GM12878 (cell line): Measurements from ENCODE around the gene SAFB.

ENCODE experiments used
- BRCA1 ChIP-seq: IDR thresholded peaks from 2 replicates; pipeline ENCODE4 v1.6.1; 2011; ENCODE audit warnings: low read depth, low read length, improper control_type of control experiment
- EZH2 ChIP-seq: IDR thresholded peaks from 2 replicates; pipeline ENCODE4 v1.6.1; 2012; ENCODE audit warnings: low read depth, mild to moderate bottlenecking, control low read depth, inconsistent platforms, low read length, borderline replicate concordance; ENCODE audit not compliant: control insufficient read depth
- JUND ChIP-seq: IDR thresholded peaks from 2 replicates; pipeline ENCODE4 v1.6.1; 2012; ENCODE audit warnings: low read depth, mild to moderate bottlenecking, low read length, improper control_type of control experiment, moderate library complexity
- MEF2A ChIP-seq: IDR thresholded peaks from 2 replicates; pipeline ENCODE4 v1.6.1; 2011; ENCODE audit warnings: low read depth, mild to moderate bottlenecking, low read length, moderate library complexity; ENCODE audit not compliant: insufficient read depth
- MTA2 ChIP-seq: fragments of 450-650 bp; IDR thresholded peaks from 2 replicates; pipeline ENCODE4 v1.6.1; 2016; ENCODE audit warnings: low read depth, mild to moderate bottlenecking, moderate library complexity
- NR2C1 ChIP-seq: fragments of 450-650 bp; IDR thresholded peaks from 2 replicates; pipeline ENCODE4 v1.6.1; 2017; ENCODE audit warnings: antibody characterized with exemption, mild to moderate bottlenecking, moderate library complexity
- NR2C2 ChIP-seq: IDR thresholded peaks from 2 replicates; pipeline ENCODE4 v1.6.1; 2011; ENCODE audit warnings: borderline replicate concordance, low read depth; ENCODE audit not compliant: control insufficient read depth, insufficient read length
- POLR2AphosphoS5 ChIP-seq: IDR thresholded peaks from 2 replicates; pipeline ENCODE4 v1.6.1; 2011; ENCODE audit warnings: mild to moderate bottlenecking, low read length, inconsistent platforms
- SRF ChIP-seq, 2 experiments: IDR thresholded peaks; 2 replicates each; pipeline ENCODE4 v1.6.1; 2011; ENCODE audit warnings: low read depth in 2 of 2, low read length in 2 of 2, mild to moderate bottlenecking in 1 of 2, moderate library complexity in 1 of 2
- TF ChIP-seq, protein P1 (sequence below): fragments of 450-650 bp; IDR thresholded peaks from 2 replicates; pipeline ENCODE4 v1.6.1; 2016; ENCODE audit warnings: mild to moderate bottlenecking
- TF ChIP-seq, protein P2 (sequence below), 3 experiments: IDR thresholded peaks in 2 of 3; conservative IDR thresholded peaks in 1 of 3; 2 replicates each; pipeline ENCODE4 v1.5.1; 2011; ENCODE audit warnings: low read depth in 3 of 3, low read length in 3 of 3, mild to moderate bottlenecking in 3 of 3, control low read depth in 2 of 3, moderate library complexity in 2 of 3, inconsistent platforms in 1 of 3, mixed read lengths in 1 of 3; ENCODE audit not compliant: control insufficient read depth in 2 of 3, insufficient read depth in 1 of 3; ENCODE audit errors: extremely low read depth in 1 of 3
- TF ChIP-seq, protein P3 (sequence below): IDR thresholded peaks from 2 replicates; pipeline ENCODE4 v1.6.1; 2012; ENCODE audit warnings: mild to moderate bottlenecking, low read depth, low read length
- TF ChIP-seq, protein P4 (sequence below): fragments of 450-650 bp; IDR thresholded peaks from 2 replicates; pipeline ENCODE4 v1.6.1; 2014; ENCODE audit warnings: mild to moderate bottlenecking

DNA sequence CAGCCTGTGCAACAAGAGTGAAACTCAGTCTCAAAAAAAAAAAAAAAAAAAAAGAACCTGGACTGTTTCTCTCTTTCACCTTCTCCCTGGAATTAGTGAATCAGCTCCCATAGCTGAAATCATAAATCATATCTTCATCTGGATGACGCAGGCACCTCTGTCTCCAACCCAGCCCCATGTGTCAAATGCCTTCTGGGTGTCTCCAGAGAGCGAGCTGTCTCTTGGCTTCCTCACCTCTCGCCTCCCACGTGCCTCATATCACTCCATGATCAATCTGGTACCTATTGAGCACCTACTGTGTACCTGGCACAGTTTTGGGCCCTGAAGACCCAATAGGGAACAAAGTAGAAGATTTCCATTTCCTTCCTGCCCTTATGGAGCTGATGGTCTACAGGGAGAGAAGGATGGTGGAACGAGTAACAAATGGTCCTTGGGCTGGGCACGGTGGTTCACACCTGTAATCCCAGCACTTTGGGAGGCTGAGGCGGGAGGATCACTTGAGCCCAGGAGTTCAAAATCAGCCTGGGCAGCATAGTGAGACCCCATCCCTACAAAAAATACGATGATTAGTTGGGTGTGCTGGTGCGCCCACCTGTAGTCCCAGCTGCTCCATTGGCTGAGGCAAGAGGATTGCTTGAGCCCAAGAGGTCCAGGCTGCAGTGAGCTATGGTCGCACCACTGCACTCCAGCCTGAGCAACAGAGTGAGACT is 60.4 kb downstream of the SAFB start:
- TF ChIP-seq MEF2A (no peak), EZH2 (no peak), NR2C1 (no peak), BRCA1 (no peak), JUND (no peak), MTA2 (no peak), SRF (IDR thresholded peaks at IDR 0.05; ENCODE audit: low read depth in 2 of 2, low read length in 2 of 2) (no peak), POLR2AphosphoS5 (no peak), NR2C2 (no peak)
- TF ChIP-seq, protein P1, sequence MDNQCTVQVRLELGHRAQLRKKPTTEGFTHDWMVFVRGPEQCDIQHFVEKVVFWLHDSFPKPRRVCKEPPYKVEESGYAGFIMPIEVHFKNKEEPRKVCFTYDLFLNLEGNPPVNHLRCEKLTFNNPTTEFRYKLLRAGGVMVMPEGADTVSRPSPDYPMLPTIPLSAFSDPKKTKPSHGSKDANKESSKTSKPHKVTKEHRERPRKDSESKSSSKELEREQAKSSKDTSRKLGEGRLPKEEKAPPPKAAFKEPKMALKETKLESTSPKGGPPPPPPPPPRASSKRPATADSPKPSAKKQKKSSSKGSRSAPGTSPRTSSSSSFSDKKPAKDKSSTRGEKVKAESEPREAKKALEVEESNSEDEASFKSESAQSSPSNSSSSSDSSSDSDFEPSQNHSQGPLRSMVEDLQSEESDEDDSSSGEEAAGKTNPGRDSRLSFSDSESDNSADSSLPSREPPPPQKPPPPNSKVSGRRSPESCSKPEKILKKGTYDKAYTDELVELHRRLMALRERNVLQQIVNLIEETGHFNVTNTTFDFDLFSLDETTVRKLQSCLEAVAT: no peak
- TF ChIP-seq, protein P2, sequence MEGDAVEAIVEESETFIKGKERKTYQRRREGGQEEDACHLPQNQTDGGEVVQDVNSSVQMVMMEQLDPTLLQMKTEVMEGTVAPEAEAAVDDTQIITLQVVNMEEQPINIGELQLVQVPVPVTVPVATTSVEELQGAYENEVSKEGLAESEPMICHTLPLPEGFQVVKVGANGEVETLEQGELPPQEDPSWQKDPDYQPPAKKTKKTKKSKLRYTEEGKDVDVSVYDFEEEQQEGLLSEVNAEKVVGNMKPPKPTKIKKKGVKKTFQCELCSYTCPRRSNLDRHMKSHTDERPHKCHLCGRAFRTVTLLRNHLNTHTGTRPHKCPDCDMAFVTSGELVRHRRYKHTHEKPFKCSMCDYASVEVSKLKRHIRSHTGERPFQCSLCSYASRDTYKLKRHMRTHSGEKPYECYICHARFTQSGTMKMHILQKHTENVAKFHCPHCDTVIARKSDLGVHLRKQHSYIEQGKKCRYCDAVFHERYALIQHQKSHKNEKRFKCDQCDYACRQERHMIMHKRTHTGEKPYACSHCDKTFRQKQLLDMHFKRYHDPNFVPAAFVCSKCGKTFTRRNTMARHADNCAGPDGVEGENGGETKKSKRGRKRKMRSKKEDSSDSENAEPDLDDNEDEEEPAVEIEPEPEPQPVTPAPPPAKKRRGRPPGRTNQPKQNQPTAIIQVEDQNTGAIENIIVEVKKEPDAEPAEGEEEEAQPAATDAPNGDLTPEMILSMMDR (IDR thresholded peaks at IDR 0.05 in 2 of 3, conservative IDR thresholded peaks at IDR 0.05 in 1 of 3; ENCODE audit: control insufficient read depth in 2 of 3, extremely low read depth in 1 of 3, insufficient read depth in 1 of 3, low read depth in 3 of 3, low read length in 3 of 3): no peak
- TF ChIP-seq, protein P3, sequence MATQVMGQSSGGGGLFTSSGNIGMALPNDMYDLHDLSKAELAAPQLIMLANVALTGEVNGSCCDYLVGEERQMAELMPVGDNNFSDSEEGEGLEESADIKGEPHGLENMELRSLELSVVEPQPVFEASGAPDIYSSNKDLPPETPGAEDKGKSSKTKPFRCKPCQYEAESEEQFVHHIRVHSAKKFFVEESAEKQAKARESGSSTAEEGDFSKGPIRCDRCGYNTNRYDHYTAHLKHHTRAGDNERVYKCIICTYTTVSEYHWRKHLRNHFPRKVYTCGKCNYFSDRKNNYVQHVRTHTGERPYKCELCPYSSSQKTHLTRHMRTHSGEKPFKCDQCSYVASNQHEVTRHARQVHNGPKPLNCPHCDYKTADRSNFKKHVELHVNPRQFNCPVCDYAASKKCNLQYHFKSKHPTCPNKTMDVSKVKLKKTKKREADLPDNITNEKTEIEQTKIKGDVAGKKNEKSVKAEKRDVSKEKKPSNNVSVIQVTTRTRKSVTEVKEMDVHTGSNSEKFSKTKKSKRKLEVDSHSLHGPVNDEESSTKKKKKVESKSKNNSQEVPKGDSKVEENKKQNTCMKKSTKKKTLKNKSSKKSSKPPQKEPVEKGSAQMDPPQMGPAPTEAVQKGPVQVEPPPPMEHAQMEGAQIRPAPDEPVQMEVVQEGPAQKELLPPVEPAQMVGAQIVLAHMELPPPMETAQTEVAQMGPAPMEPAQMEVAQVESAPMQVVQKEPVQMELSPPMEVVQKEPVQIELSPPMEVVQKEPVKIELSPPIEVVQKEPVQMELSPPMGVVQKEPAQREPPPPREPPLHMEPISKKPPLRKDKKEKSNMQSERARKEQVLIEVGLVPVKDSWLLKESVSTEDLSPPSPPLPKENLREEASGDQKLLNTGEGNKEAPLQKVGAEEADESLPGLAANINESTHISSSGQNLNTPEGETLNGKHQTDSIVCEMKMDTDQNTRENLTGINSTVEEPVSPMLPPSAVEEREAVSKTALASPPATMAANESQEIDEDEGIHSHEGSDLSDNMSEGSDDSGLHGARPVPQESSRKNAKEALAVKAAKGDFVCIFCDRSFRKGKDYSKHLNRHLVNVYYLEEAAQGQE: no peak
- TF ChIP-seq, protein P4, sequence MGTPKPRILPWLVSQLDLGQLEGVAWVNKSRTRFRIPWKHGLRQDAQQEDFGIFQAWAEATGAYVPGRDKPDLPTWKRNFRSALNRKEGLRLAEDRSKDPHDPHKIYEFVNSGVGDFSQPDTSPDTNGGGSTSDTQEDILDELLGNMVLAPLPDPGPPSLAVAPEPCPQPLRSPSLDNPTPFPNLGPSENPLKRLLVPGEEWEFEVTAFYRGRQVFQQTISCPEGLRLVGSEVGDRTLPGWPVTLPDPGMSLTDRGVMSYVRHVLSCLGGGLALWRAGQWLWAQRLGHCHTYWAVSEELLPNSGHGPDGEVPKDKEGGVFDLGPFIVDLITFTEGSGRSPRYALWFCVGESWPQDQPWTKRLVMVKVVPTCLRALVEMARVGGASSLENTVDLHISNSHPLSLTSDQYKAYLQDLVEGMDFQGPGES: no peak
